ENCODE results near the gene GOLGA1. TPM values are rescaled to one million over a fixed set of nuclear protein-coding genes. Genes with fewer than 3 reads are reported as not detected.

GOLGA1 gene
- total RNA-seq, 1 experiment from 2014 or later, result 9.6 TPM

DNA sequence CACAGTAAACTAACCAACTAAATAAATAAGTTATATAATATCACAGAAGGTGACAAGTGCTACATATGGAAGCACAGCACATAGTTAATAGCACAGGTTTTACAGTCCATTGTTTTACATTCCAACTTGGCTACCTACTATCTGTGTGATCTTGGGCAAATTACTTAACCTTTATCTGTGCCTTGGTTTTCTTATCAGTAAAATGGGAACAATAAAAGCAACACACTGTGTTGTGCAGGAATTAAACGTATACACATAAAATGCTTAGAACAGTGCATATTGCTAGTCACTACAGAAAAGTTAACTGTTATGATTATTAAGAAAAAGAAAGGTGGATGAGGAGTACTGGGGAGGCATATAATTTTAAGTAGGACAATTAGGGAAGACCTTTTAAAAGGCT is 42.8 kb upstream of the GOLGA1 start:
- Mint-ChIP-seq H3K4me1 (no peaks in the 10 kb centered on the region), H3K36me3 (0 out of 2 replicates have a peak, but pooled peaks cover 5% of the 10 kb centered on the region), H3K27ac (no peak overlapping the region), H3K9me3 (no peaks in the 10 kb centered on the region), H3K4me3 (no peak overlapping the region), H3K27me3 (ENCODE audit: low read depth) (no peaks in the 10 kb centered on the region)
- ChIA-PET CTCF (no interaction called here), POLR2A (no interaction called here)
- DNase-seq (ENCODE audit: low spot score) (no peak), ATAC-seq (no peak)
- TF ChIP-seq, protein P1, sequence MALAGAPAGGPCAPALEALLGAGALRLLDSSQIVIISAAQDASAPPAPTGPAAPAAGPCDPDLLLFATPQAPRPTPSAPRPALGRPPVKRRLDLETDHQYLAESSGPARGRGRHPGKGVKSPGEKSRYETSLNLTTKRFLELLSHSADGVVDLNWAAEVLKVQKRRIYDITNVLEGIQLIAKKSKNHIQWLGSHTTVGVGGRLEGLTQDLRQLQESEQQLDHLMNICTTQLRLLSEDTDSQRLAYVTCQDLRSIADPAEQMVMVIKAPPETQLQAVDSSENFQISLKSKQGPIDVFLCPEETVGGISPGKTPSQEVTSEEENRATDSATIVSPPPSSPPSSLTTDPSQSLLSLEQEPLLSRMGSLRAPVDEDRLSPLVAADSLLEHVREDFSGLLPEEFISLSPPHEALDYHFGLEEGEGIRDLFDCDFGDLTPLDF (CRISPR knock-in tag; IDR thresholded peaks at IDR 0.05), result no peak
- no peak for TF ChIP-seq RORB (CRISPR knock-in tag; IDR thresholded peaks at IDR 0.05)

DNA sequence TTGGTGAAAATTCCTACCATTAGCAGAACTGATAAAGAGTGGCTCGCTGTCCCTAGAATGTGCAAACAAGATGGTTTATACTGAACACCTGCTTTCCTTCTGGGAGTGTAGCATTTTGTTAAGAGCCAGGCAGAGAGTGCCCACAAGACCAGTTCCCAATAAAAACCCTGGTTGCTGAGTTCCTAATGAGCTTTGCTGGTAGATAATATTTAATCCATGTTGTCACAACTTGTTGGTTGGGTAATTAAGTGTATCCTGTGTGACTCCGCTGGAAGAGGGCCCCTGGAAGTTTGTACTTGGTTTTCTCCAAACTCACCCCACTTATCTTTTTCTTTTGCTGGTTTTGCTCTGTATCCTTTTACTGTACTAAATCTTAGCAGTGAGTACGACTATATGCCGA is 39.5 kb upstream of the GOLGA1 start:
- H3K4me1 Mint-ChIP-seq, result peaks cover 5% of the 10 kb centered on the region
- no peaks in the 10 kb centered on the region for H3K27me3 Mint-ChIP-seq (ENCODE audit: low read depth)
- no peaks in the 10 kb centered on the region for H3K9me3 Mint-ChIP-seq
- ATAC-seq (no peak), DNase-seq (ENCODE audit: low spot score) (no peak)
- TF ChIP-seq EMX1 (CRISPR knock-in tag; IDR thresholded peaks at IDR 0.05), result no peak
- TF ChIP-seq GRHL2 (CRISPR knock-in tag; IDR thresholded peaks at IDR 0.05; ENCODE audit: insufficient replicate concordance, severe bottlenecking), result no peak
- H3K4me3 Mint-ChIP-seq, result no peak overlapping the region
- H3K27ac Mint-ChIP-seq, result no peak overlapping the region
- CTCF ChIA-PET, result interaction anchor here (1.1 kb wide), 1 partner anchor 381 kb away, joined by 3 read pairs; no protein-coding TSS in a partner anchor
- POLR2A ChIA-PET, result no interaction called here
- H3K36me3 Mint-ChIP-seq, result 0 out of 2 replicates have a peak, but pooled peaks cover 5% of the 10 kb centered on the region

DNA sequence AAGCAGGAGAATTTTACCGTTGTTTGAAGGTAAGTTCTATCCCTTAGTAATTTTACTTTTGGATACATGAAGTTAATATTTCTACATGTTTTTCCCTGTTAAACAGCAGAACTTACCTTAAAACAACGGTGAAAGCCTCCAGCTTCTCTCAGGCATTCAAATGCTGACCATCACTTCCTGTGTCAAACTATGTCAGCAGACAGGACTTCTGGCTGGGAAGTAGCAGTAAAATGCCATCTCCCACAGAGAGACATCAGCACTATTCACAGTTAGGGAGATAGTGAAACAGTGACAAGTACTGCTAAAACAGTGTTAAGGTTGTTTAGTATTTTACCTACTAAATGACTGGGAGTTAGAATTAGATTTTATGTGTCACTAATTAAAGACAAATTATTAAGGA is 34.2 kb upstream of the GOLGA1 start:
- H3K36me3 Mint-ChIP-seq, result peaks cover 21% of the 10 kb centered on the region
- H3K9me3 Mint-ChIP-seq, result no peaks in the 10 kb centered on the region
- no peak for DNase-seq (ENCODE audit: low spot score)
- peak; percentile 87 for ATAC-seq
- H3K27me3 Mint-ChIP-seq (ENCODE audit: low read depth), result no peaks in the 10 kb centered on the region
- no peak overlapping the region for H3K4me3 Mint-ChIP-seq
- POLR2A ChIA-PET, result no interaction called here
- peaks cover 13% of the 10 kb centered on the region for H3K4me1 Mint-ChIP-seq
- H3K27ac Mint-ChIP-seq, result peak overlapping the region; percentile 44
- CTCF ChIA-PET, result no interaction called here
- TF ChIP-seq SMAD3 (CRISPR knock-in tag; IDR thresholded peaks at IDR 0.05; ENCODE audit: borderline replicate concordance) (no peak), ZNF121 (CRISPR knock-in tag; IDR thresholded peaks at IDR 0.05) (no peak), CREM (CRISPR knock-in tag; IDR thresholded peaks at IDR 0.05) (no peak), GRHL2 (CRISPR knock-in tag; IDR thresholded peaks at IDR 0.05; ENCODE audit: insufficient replicate concordance, severe bottlenecking) (no peak), FOXJ3 (CRISPR knock-in tag; IDR thresholded peaks at IDR 0.05; ENCODE audit: borderline replicate concordance) (no peak), NR2C2 (CRISPR knock-in tag; IDR thresholded peaks at IDR 0.05) (no peak), CREB1 (CRISPR knock-in tag; IDR thresholded peaks at IDR 0.05) (no peak), ZBTB21 (CRISPR knock-in tag; IDR thresholded peaks at IDR 0.05; ENCODE audit: borderline replicate concordance) (no peak), ZNF317 (CRISPR knock-in tag; IDR thresholded peaks at IDR 0.05; ENCODE audit: borderline replicate concordance, low read depth) (no peak), NFYB (CRISPR knock-in tag; conservative IDR thresholded peaks at IDR 0.05; ENCODE audit: low read depth) (no peak)
- TF ChIP-seq, protein P2, sequence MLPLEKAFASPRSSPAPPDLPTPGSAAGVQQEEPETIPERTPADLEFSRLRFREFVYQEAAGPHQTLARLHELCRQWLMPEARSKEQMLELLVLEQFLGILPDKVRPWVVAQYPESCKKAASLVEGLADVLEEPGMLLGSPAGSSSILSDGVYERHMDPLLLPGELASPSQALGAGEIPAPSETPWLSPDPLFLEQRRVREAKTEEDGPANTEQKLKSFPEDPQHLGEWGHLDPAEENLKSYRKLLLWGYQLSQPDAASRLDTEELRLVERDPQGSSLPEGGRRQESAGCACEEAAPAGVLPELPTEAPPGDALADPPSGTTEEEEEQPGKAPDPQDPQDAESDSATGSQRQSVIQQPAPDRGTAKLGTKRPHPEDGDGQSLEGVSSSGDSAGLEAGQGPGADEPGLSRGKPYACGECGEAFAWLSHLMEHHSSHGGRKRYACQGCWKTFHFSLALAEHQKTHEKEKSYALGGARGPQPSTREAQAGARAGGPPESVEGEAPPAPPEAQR (CRISPR knock-in tag; IDR thresholded peaks at IDR 0.05), result no peak
- TF ChIP-seq, protein P3, sequence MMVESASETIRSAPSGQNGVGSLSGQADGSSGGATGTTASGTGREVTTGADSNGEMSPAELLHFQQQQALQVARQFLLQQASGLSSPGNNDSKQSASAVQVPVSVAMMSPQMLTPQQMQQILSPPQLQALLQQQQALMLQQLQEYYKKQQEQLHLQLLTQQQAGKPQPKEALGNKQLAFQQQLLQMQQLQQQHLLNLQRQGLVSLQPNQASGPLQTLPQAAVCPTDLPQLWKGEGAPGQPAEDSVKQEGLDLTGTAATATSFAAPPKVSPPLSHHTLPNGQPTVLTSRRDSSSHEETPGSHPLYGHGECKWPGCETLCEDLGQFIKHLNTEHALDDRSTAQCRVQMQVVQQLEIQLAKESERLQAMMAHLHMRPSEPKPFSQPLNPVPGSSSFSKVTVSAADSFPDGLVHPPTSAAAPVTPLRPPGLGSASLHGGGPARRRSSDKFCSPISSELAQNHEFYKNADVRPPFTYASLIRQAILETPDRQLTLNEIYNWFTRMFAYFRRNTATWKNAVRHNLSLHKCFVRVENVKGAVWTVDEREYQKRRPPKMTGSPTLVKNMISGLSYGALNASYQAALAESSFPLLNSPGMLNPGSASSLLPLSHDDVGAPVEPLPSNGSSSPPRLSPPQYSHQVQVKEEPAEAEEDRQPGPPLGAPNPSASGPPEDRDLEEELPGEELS (CRISPR knock-in tag; IDR thresholded peaks at IDR 0.05), result no peak
- TF ChIP-seq, protein P4, sequence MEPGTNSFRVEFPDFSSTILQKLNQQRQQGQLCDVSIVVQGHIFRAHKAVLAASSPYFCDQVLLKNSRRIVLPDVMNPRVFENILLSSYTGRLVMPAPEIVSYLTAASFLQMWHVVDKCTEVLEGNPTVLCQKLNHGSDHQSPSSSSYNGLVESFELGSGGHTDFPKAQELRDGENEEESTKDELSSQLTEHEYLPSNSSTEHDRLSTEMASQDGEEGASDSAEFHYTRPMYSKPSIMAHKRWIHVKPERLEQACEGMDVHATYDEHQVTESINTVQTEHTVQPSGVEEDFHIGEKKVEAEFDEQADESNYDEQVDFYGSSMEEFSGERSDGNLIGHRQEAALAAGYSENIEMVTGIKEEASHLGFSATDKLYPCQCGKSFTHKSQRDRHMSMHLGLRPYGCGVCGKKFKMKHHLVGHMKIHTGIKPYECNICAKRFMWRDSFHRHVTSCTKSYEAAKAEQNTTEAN (CRISPR knock-in tag; IDR thresholded peaks at IDR 0.05), result no peak
- TF ChIP-seq, protein P5, sequence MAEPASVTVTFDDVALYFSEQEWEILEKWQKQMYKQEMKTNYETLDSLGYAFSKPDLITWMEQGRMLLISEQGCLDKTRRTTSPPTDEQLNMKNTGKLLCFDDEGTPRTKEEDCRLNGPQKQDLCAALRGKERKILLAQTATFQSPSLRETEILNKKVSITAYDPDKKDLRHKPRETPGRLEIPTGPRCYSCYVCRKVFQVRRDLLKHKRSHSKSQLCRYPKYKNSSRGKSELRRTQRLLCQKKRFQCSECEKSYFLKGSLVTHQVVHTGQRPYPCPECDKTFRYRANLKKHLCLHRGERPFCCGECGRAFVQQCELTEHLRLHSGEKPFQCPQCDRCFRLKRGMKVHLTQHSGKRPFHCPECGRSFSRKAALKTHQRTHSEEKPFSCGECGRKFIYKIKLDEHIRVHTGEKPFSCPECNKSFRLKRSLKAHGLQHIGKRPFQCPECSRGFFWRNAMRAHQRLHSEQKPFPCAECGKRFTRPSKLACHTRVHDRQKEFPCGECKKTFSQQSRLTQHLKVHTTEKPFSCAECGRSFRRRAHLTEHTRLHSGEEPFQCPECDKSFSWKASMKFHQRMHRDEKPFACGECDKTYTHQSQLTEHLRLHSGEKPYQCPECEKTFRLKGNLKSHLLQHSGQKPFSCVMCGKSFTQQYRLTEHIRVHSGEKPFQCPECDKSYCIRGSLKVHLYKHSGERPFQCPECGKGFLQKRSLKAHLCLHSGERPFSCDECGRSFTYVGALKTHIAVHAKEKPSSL (CRISPR knock-in tag; conservative IDR thresholded peaks at IDR 0.05), result no peak
- TF ChIP-seq, protein P6, sequence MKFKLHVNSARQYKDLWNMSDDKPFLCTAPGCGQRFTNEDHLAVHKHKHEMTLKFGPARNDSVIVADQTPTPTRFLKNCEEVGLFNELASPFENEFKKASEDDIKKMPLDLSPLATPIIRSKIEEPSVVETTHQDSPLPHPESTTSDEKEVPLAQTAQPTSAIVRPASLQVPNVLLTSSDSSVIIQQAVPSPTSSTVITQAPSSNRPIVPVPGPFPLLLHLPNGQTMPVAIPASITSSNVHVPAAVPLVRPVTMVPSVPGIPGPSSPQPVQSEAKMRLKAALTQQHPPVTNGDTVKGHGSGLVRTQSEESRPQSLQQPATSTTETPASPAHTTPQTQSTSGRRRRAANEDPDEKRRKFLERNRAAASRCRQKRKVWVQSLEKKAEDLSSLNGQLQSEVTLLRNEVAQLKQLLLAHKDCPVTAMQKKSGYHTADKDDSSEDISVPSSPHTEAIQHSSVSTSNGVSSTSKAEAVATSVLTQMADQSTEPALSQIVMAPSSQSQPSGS (CRISPR knock-in tag; IDR thresholded peaks at IDR 0.05; ENCODE audit: borderline replicate concordance, low read depth), result no peak
- TF ChIP-seq, protein P7, sequence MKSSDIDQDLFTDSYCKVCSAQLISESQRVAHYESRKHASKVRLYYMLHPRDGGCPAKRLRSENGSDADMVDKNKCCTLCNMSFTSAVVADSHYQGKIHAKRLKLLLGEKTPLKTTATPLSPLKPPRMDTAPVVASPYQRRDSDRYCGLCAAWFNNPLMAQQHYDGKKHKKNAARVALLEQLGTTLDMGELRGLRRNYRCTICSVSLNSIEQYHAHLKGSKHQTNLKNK (CRISPR knock-in tag; IDR thresholded peaks at IDR 0.05), result no peak

Measured in WTC11 (cell line).